Ishikawa (cell line): ENCODE data around the gene YTHDF2.

Experiments
- CEBPB ChIP-seq: IDR thresholded peaks from 2 replicates; pipeline ENCODE4 v1.6.1; 2012
- CREB1 ChIP-seq: IDR thresholded peaks from 2 replicates; pipeline ENCODE4 v1.6.1; 2012; ENCODE audit warnings: low read depth
- EGR1 ChIP-seq: IDR thresholded peaks from 2 replicates; pipeline ENCODE4 v1.6.1; 2012
- EP300 ChIP-seq: IDR thresholded peaks from 2 replicates; pipeline ENCODE4 v1.6.1; 2012; ENCODE audit warnings: borderline replicate concordance
- FOXM1 ChIP-seq: IDR thresholded peaks from 2 replicates; pipeline ENCODE4 v1.6.1; 2012; ENCODE audit warnings: low read depth, borderline replicate concordance
- MAX ChIP-seq: IDR thresholded peaks from 2 replicates; pipeline ENCODE4 v1.6.1; 2012
- NFIC ChIP-seq: IDR thresholded peaks from 2 replicates; pipeline ENCODE4 v1.6.1; 2012
- RAD21 ChIP-seq: IDR thresholded peaks from 2 replicates; pipeline ENCODE4 v1.6.1; 2012; ENCODE audit warnings: low read depth
- REST ChIP-seq: IDR thresholded peaks from 2 replicates; pipeline ENCODE4 v1.6.1; 2012; ENCODE audit warnings: low read depth, mild to moderate bottlenecking
- TAF1 ChIP-seq: IDR thresholded peaks from 2 replicates; pipeline ENCODE4 v1.6.1; 2012; ENCODE audit warnings: low read depth, mild to moderate bottlenecking
- TCF12 ChIP-seq: IDR thresholded peaks from 2 replicates; pipeline ENCODE4 v1.6.1; 2012; ENCODE audit warnings: low read depth
- TEAD4 ChIP-seq: IDR thresholded peaks from 2 replicates; pipeline ENCODE4 v1.6.1; 2012
- USF1 ChIP-seq: IDR thresholded peaks from 2 replicates; pipeline ENCODE4 v1.6.1; 2012
- YY1 ChIP-seq: IDR thresholded peaks from 2 replicates; pipeline ENCODE4 v1.6.1; 2012; ENCODE audit warnings: low read depth
- ZBTB7A ChIP-seq: IDR thresholded peaks from 2 replicates; pipeline ENCODE4 v1.6.1; 2012; ENCODE audit warnings: low read depth

The YTHDF2 gene

DNA sequence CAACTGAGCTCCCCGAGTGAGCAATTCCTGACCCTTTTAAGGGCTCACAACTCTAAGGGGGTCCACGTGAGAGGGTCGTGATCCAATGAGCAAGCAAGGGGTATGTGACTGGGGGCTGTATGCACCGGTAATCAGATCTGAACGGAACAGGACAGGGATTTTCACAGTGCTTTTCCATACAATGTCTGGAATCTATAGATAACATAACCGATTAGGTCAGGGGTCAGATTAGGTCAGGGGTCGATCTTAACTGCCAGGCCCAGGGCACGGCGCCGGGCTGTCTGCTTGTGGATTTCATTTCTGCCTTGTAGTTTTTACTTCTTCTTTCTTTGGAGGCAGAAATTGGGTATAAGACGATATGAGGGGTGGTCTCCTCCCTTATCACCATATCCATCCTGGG, 44.6 kb downstream of the YTHDF2 start:
- TF ChIP-seq EGR1, result no peak
- TF ChIP-seq CEBPB, result no peak
- TF ChIP-seq TEAD4, result no peak
- TF ChIP-seq EP300, result no peak
- no peak for TF ChIP-seq FOXM1
- no peak for TF ChIP-seq USF1
- TF ChIP-seq RAD21, result no peak
- TF ChIP-seq ZBTB7A, result no peak
- TF ChIP-seq REST, result no peak
- TF ChIP-seq YY1, result no peak
- TF ChIP-seq CREB1, result no peak
- TF ChIP-seq MAX, result no peak
- TF ChIP-seq TAF1, result no peak
- no peak for TF ChIP-seq TCF12
- TF ChIP-seq NFIC, result no peak

- TF ChIP-seq ZBTB7A, result no peak
- TF ChIP-seq EP300, result no peak
- TF ChIP-seq USF1, result no peak
- TF ChIP-seq TEAD4, result no peak
- TF ChIP-seq TCF12, result no peak
- TF ChIP-seq TAF1, result no peak
- no peak for TF ChIP-seq EGR1
- no peak for TF ChIP-seq RAD21
- TF ChIP-seq CREB1, result no peak
- no peak for TF ChIP-seq CEBPB
- no peak for TF ChIP-seq YY1
- TF ChIP-seq MAX, result no peak
Measured at GRCh38 chr1:28782011-28782410, 45.3 kb downstream of the YTHDF2 start.

DNA sequence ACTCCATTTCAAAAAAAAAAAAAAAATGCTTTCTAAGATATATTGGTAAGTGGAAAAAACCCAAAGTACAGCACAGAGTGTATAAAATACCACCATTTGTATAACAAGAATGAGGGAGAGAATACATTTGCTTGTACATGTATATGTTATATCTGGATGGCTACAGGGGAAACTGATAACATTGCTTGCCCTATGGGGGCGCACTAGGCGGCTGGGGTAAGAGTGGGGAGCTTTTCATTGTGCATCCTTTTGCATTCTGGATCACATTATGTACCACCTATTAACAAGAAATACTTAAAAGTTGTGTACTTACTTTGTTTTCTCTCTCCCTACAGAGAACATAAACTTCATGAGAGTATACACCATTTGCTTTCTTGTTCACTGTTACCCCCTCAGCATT, 46.6 kb downstream of the YTHDF2 start:
- TF ChIP-seq FOXM1, result no peak
- no peak for TF ChIP-seq NFIC
- no peak for TF ChIP-seq EGR1
- no peak for TF ChIP-seq ZBTB7A
- no peak for TF ChIP-seq YY1
- TF ChIP-seq EP300, result no peak
- TF ChIP-seq RAD21, result no peak
- no peak for TF ChIP-seq CREB1

GRCh38 chr1:28789412-28789811, 52.7 kb downstream of the YTHDF2 start:
- TF ChIP-seq TEAD4, result no peak
- TF ChIP-seq MAX, result no peak
- TF ChIP-seq CEBPB, result no peak
- no peak for TF ChIP-seq YY1
- no peak for TF ChIP-seq USF1
- TF ChIP-seq NFIC, result no peak
- TF ChIP-seq TAF1, result no peak
- no peak for TF ChIP-seq ZBTB7A
- no peak for TF ChIP-seq TCF12
- TF ChIP-seq EP300, result no peak
- TF ChIP-seq FOXM1, result no peak
- no peak for TF ChIP-seq CREB1
- no peak for TF ChIP-seq EGR1
- no peak for TF ChIP-seq REST

DNA sequence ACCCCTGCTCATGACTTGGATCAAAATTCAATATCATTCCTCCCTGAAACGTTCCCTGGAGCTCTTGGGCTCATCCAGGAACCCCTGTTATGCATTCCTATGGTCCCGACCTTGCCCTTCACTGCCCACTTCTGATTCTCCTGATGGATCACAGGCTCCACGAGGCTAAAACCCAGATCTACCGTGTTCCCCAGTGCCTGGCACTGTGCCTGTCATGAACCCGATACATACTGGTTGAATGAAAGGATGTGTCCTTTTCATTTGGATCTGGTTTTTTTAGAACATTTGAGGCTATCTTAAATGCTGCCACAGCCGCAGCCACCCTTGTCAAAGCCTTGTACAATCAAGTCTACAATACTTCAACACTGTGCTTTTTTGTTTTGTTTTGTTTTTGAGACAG, 53.1 kb downstream of the YTHDF2 start:
- TF ChIP-seq EGR1 (no peak), USF1 (no peak), REST (no peak), ZBTB7A (no peak), TAF1 (no peak)
